ENCODE measurements around the gene CHRM1.
"Not testable (repeated sequence)": the region's sequence is repeated elsewhere in the genome, so short reads cannot be mapped to it uniquely, and the experiment has no call there.

GRCh38 chr11:62937528-62937927 lies 16.4 kb upstream of the CHRM1 start:
- not testable (repeated sequence) for TF ChIP-seq CTCF, POLR2A, POLR2AphosphoS5 (IDR thresholded peaks at IDR 0.05)
